Brain microvascular endothelial cell (primary cell): ENCODE data around the gene ARHGAP10.

Experiments
- DNase-seq: peaks from one replicate; pipeline ENCODE4 v3.0.0-alpha.2; 2020
- H3K27ac ChIP-seq: fragments of 250-450 bp; sonication (Bioruptor Pico); 2 replicates; pipeline ENCODE4 v1.5.1; 2020; ENCODE audit warnings: mild to moderate bottlenecking, moderate library complexity
- H3K27me3 ChIP-seq: fragments of 250-450 bp; sonication (Bioruptor Pico); replicated peaks from 2 replicates; pipeline ENCODE4 v1.5.1; 2020; ENCODE audit warnings: mild to moderate bottlenecking
- H3K36me3 ChIP-seq: fragments of 250-450 bp; sonication (Bioruptor Pico); replicated peaks from 2 replicates; pipeline ENCODE4 v1.5.1; 2020; ENCODE audit warnings: mild to moderate bottlenecking
- H3K4me3 ChIP-seq: 2 replicates; pipeline ENCODE4 v1.5.1; 2011; ENCODE audit warnings: low read depth, mild to moderate bottlenecking, control low read depth, low read length, moderate library complexity
- CTCF ChIP-seq: IDR thresholded peaks from 2 replicates; pipeline ENCODE4 v1.5.1; 2011; ENCODE audit warnings: low read depth, mild to moderate bottlenecking, moderate library complexity, low read length, control low read depth, inconsistent platforms; ENCODE audit errors: missing control alignments
- in situ Hi-C: cut with HindIII; loops from 2 replicates; pipeline ENCODE4 v1.10.0; 2017; ENCODE audit warnings: low sequenced_read_pairs, low pct_ligation_motif_present

Gene ARHGAP10

GRCh38 chr4:147964266-147964880 is 232.5 kb downstream of the ARHGAP10 start:
- in situ Hi-C loops: no loop called here

GRCh38 chr4:147965056-147965455 is 233.2 kb downstream of the ARHGAP10 start:
- no peak for DNase-seq
- TF ChIP-seq CTCF: no peak

More at GRCh38 chr4:147964266-147964880, 232.5 kb downstream of the ARHGAP10 start:
- Histone ChIP-seq H3K4me3 (no peak overlapping the region), H3K27ac (no peak overlapping the region), H3K36me3 (peaks cover 24% of the 10 kb centered on the region), H3K27me3 (no peaks in the 10 kb centered on the region)
- no peak for TF ChIP-seq CTCF
- no peak for DNase-seq

GRCh38 chr4:147965873-147966272 is 234.0 kb downstream of the ARHGAP10 start:
- Histone ChIP-seq H3K36me3 (peaks cover 24% of the 10 kb centered on the region), H3K27ac (no peak overlapping the region), H3K27me3 (no peaks in the 10 kb centered on the region), H3K4me3 (no peak overlapping the region)
- no peak for DNase-seq
- in situ Hi-C loops: no loop called here
- no peak for TF ChIP-seq CTCF

More at GRCh38 chr4:147965056-147965455, 233.2 kb downstream of the ARHGAP10 start:
- in situ Hi-C loops: no loop called here
- Histone ChIP-seq H3K4me3 (no peak overlapping the region), H3K36me3 (peaks cover 24% of the 10 kb centered on the region), H3K27ac (no peak overlapping the region), H3K27me3 (no peaks in the 10 kb centered on the region)

- Histone ChIP-seq H3K4me3 (no peak overlapping the region), H3K27me3 (no peaks in the 10 kb centered on the region), H3K27ac (no peak overlapping the region), H3K36me3 (peaks cover 21% of the 10 kb centered on the region)
- no peak for DNase-seq
- no peak for TF ChIP-seq CTCF
- in situ Hi-C loops: no loop called here
Measured at GRCh38 chr4:147968641-147969040, 236.8 kb downstream of the ARHGAP10 start.

- DNase-seq: no peak
- in situ Hi-C loops: no loop called here
- H3K27ac ChIP-seq: no peak overlapping the region
- H3K36me3 ChIP-seq: peaks cover 11% of the 10 kb centered on the region
- no peak for TF ChIP-seq CTCF
- no peaks in the 10 kb centered on the region for H3K27me3 ChIP-seq
- no peak overlapping the region for H3K4me3 ChIP-seq
Measured at GRCh38 chr4:147969573-147970385, 237.9 kb downstream of the ARHGAP10 start.
